ENCODE results near the gene GALNT16. TPM values are rescaled to one million over a fixed set of nuclear protein-coding genes. Genes with fewer than 3 reads are reported as not detected.

Gene GALNT16
- total RNA-seq, 1 donor from 2014 or later = 3.5 TPM

- no peaks in the 10 kb centered on the region for H3K36me3 ChIP-seq
- peaks cover 7% of the 10 kb centered on the region for H3K4me1 ChIP-seq
- no peak overlapping the region for H2AFZ ChIP-seq (replicated peaks)
- H4K20me1 ChIP-seq (ENCODE audit: low read depth) = no peaks in the 10 kb centered on the region
- no peaks in the 10 kb centered on the region for H3K9me3 ChIP-seq (ENCODE audit: low read depth)
- H3K27ac ChIP-seq = no peak overlapping the region
- H3K79me2 ChIP-seq (ENCODE audit: low read depth) = no peaks in the 10 kb centered on the region
- peaks cover 5% of the 10 kb centered on the region for H3K4me1 Mint-ChIP-seq
- no peak for TF ChIP-seq CTCF (IDR thresholded peaks at IDR 0.05)
- TF ChIP-seq EZH2 (IDR thresholded peaks at IDR 0.05) = no peak
- TF ChIP-seq EZH2phosphoT487 (IDR thresholded peaks at IDR 0.05) = no peak
- peaks cover 8% of the 10 kb centered on the region for H3K36me3 Mint-ChIP-seq
- no peak for DNase-seq (ENCODE audit: low spot score)
- no peaks in the 10 kb centered on the region for H3K9me3 Mint-ChIP-seq
- no peaks in the 10 kb centered on the region for H3F3A ChIP-seq (ENCODE audit: low read depth)
- no peak overlapping the region for H3K4me2 ChIP-seq
- H3K27ac Mint-ChIP-seq = no peak overlapping the region
- H3K4me3 Mint-ChIP-seq = no peak overlapping the region
- H3K4me3 ChIP-seq = no peak overlapping the region
- no peak overlapping the region for H3K9ac ChIP-seq
- peaks cover 2% of the 10 kb centered on the region for H3K27me3 Mint-ChIP-seq (ENCODE audit: insufficient read depth, low read depth)
- H3K27me3 ChIP-seq = no peaks in the 10 kb centered on the region
Measured at GRCh38 chr14:69337984-69338383, 78.0 kb downstream of the GALNT16 start.

GRCh38 chr14:69339426-69339825, 79.5 kb downstream of the GALNT16 start:
- no peaks in the 10 kb centered on the region for H4K20me1 ChIP-seq (ENCODE audit: low read depth)
- H3K4me1 ChIP-seq = peaks cover 7% of the 10 kb centered on the region
- Mint-ChIP-seq H3K27me3 (ENCODE audit: insufficient read depth, low read depth) (peaks cover 2% of the 10 kb centered on the region), H3K4me1 (peaks cover 5% of the 10 kb centered on the region), H3K9me3 (no peaks in the 10 kb centered on the region), H3K4me3 (no peak overlapping the region), H3K27ac (no peak overlapping the region), H3K36me3 (peaks cover 8% of the 10 kb centered on the region)
- H3K4me2 ChIP-seq = no peak overlapping the region
- no peak for DNase-seq (ENCODE audit: low spot score)
- H3K9ac ChIP-seq = no peak overlapping the region
- no peaks in the 10 kb centered on the region for H3K27me3 ChIP-seq
- no peaks in the 10 kb centered on the region for H3F3A ChIP-seq (ENCODE audit: low read depth)
- no peak overlapping the region for H3K27ac ChIP-seq
- no peaks in the 10 kb centered on the region for H3K9me3 ChIP-seq (ENCODE audit: low read depth)
- H3K36me3 ChIP-seq = no peaks in the 10 kb centered on the region
- H3K79me2 ChIP-seq (ENCODE audit: low read depth) = no peaks in the 10 kb centered on the region
- H2AFZ ChIP-seq (replicated peaks) = no peak overlapping the region
- no peak for TF ChIP-seq CTCF (IDR thresholded peaks at IDR 0.05)
- no peak for TF ChIP-seq EZH2phosphoT487 (IDR thresholded peaks at IDR 0.05)
- TF ChIP-seq EZH2 (IDR thresholded peaks at IDR 0.05) = no peak
- no peak overlapping the region for H3K4me3 ChIP-seq

- Histone ChIP-seq H3K27ac (no peak overlapping the region), H3K4me3 (no peak overlapping the region), H2AFZ (replicated peaks) (no peak overlapping the region), H3K36me3 (no peaks in the 10 kb centered on the region), H3K79me2 (ENCODE audit: low read depth) (no peaks in the 10 kb centered on the region), H4K20me1 (ENCODE audit: low read depth) (no peaks in the 10 kb centered on the region), H3K27me3 (no peaks in the 10 kb centered on the region), H3F3A (ENCODE audit: low read depth) (peaks cover 3% of the 10 kb centered on the region), H3K9me3 (ENCODE audit: low read depth) (no peaks in the 10 kb centered on the region), H3K9ac (no peak overlapping the region), H3K4me2 (no peak overlapping the region), H3K4me1 (peaks cover 4% of the 10 kb centered on the region)
- Mint-ChIP-seq H3K9me3 (no peaks in the 10 kb centered on the region), H3K4me3 (no peak overlapping the region), H3K27me3 (ENCODE audit: insufficient read depth, low read depth) (no peaks in the 10 kb centered on the region), H3K36me3 (peaks cover 12% of the 10 kb centered on the region), H3K27ac (no peak overlapping the region), H3K4me1 (no peaks in the 10 kb centered on the region)
- TF ChIP-seq EZH2 (IDR thresholded peaks at IDR 0.05) = no peak
- TF ChIP-seq CTCF (IDR thresholded peaks at IDR 0.05) = no peak
- TF ChIP-seq EZH2phosphoT487 (IDR thresholded peaks at IDR 0.05) = no peak
- no peak for DNase-seq (ENCODE audit: low spot score)
Measured at GRCh38 chr14:69342928-69343525, 83.1 kb downstream of the GALNT16 start.
